ENCODE data around the gene ATP6V1G2.
"Not testable (repeated sequence)": the region's sequence is repeated elsewhere in the genome, so short reads cannot be mapped to it uniquely, and the experiment has no call there.

ATP6V1G2 gene

GRCh38 chr6:31525932-31526591 is 20.3 kb downstream of the ATP6V1G2 start:
- DNase-seq = no peak
- Histone ChIP-seq H3K27me3 (peaks cover 4% of the 10 kb centered on the region; the same call in 1 of the 2 replicates), H3K36me3 (peaks cover 14% of the 10 kb centered on the region), H3K4me3 (ENCODE audit: low read depth, low read length) (no peak overlapping the region), H3K4me1 (peaks cover 7% of the 10 kb centered on the region; the same call in 1 of the 2 replicates), H3K9me3 (no peaks in the 10 kb centered on the region)
- no peak for TF ChIP-seq CTCF (IDR thresholded peaks at IDR 0.05; ENCODE audit: low read depth, low read length)

GRCh38 chr6:31525553-31525931 is 20.9 kb downstream of the ATP6V1G2 start:
- DNase-seq = no peak
- no peak overlapping the region for H3K4me3 ChIP-seq (ENCODE audit: low read depth, low read length)
- H3K9me3 ChIP-seq = no peaks in the 10 kb centered on the region
- TF ChIP-seq CTCF (IDR thresholded peaks at IDR 0.05; ENCODE audit: low read depth, low read length) = no peak
- peaks cover 8% of the 10 kb centered on the region for H3K27me3 ChIP-seq
- H3K4me1 ChIP-seq = peaks cover 7% of the 10 kb centered on the region; the same call in 1 of the 2 replicates
- H3K36me3 ChIP-seq = peaks cover 9% of the 10 kb centered on the region

GRCh38 chr6:31521835-31522234 is 24.6 kb downstream of the ATP6V1G2 start:
- Histone ChIP-seq H3K4me1 (peaks cover 7% of the 10 kb centered on the region; the same call in 1 of the 2 replicates), H3K36me3 (no peaks in the 10 kb centered on the region), H3K27me3 (peaks cover 37% of the 10 kb centered on the region), H3K9me3 (no peaks in the 10 kb centered on the region), H3K4me3 (ENCODE audit: low read depth, low read length) (no peak overlapping the region)
- no peak for TF ChIP-seq CTCF (IDR thresholded peaks at IDR 0.05; ENCODE audit: low read depth, low read length)
- DNase-seq = no peak

GRCh38 chr6:31513456-31514165 is 32.8 kb downstream of the ATP6V1G2 start:
- H3K4me3 ChIP-seq (ENCODE audit: low read depth, low read length) = no peak overlapping the region
- DNase-seq = no peak
- H3K4me1 ChIP-seq = no peaks in the 10 kb centered on the region
- no peak for TF ChIP-seq CTCF (IDR thresholded peaks at IDR 0.05; ENCODE audit: low read depth, low read length)
- no peaks in the 10 kb centered on the region for H3K36me3 ChIP-seq
- H3K27me3 ChIP-seq = peaks cover 46% of the 10 kb centered on the region
- H3K9me3 ChIP-seq = no peaks in the 10 kb centered on the region

GRCh38 chr6:31510007-31510406 is 36.4 kb downstream of the ATP6V1G2 start:
- Histone ChIP-seq H3K36me3 (no peaks in the 10 kb centered on the region), H3K4me1 (no peaks in the 10 kb centered on the region), H3K4me3 (ENCODE audit: low read depth, low read length) (no peak overlapping the region), H3K27me3 (peaks cover 31% of the 10 kb centered on the region), H3K9me3 (no peaks in the 10 kb centered on the region)
- no peak for TF ChIP-seq CTCF (IDR thresholded peaks at IDR 0.05; ENCODE audit: low read depth, low read length)
- no peak for DNase-seq

- DNase-seq; H3K4me1 ChIP-seq; H3K4me3 ChIP-seq (ENCODE audit: low read depth, low read length); H3K9me3 ChIP-seq; H3K36me3 ChIP-seq: not testable (repeated sequence)
- H3K27me3 ChIP-seq = peaks cover 32% of the 10 kb centered on the region
These were observed 37.4 kb downstream of the ATP6V1G2 start for GRCh38 chr6:31509036-31509435.

Measured in BE2C (cell line).